Activated CD4-positive, alpha-beta T cell treated with anti-CD3 and anti-CD28 coated beads for 24 hours (primary cell): ENCODE results near the gene PDE11A.

Experiments used
- DNase-seq, 2 donors: peaks; one replicate each; pipeline ENCODE4 v3.0.0-alpha.2; 2020; ENCODE audit warnings: low read depth in 2 of 2

PDE11A gene

DNA sequence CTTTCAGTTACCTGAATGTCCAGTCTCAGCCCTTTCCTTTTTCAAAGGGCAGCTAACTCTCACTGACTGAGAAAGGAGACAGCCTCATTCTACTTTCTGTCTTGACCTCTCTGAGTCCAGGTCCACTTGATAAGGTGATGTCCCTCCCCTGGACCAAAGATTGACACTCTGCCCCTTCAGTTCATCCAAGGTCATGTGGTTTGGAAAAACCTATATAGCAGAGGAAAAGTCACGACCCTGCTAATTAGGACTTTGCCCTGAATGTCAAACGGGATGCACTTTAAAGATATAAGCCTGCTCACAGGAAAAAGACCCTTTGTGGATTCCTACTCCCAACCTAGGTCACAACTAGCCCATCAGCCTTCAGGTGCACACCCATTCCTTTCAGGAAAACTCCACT, 471.7 kb downstream of the PDE11A start:
- no peak for DNase-seq

- no peak for DNase-seq
Measured at GRCh38 chr2:177599956-177600355, 472.6 kb downstream of the PDE11A start.

- DNase-seq = no peak
Measured at GRCh38 chr2:177599139-177599688, 473.4 kb downstream of the PDE11A start.

GRCh38 chr2:177598326-177599138, 474.0 kb downstream of the PDE11A start:
- no peak for DNase-seq

DNA sequence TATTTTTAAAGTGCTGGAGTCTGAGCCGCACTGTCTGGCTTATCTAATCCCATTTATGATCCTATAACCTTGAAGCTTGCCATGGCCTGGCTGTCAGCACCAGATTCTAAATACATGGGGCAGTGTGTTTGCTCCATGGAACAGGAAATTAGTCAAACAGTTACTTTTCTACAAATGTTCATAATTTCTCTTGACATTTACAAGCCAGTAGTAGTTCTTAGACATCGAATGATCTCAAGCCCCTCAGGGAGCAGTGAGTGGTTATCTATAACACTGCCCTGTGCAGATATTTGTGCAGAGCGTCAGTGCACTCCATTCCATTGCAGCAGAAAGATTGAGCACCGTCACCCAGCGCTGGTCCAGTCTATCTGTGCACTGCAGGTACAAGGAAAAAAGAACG, 474.8 kb downstream of the PDE11A start:
- DNase-seq = no peak

GRCh38 chr2:177596866-177597265, 475.7 kb downstream of the PDE11A start:
- DNase-seq = no peak

GRCh38 chr2:177595126-177595845, 477.3 kb downstream of the PDE11A start:
- DNase-seq = no peak

DNA sequence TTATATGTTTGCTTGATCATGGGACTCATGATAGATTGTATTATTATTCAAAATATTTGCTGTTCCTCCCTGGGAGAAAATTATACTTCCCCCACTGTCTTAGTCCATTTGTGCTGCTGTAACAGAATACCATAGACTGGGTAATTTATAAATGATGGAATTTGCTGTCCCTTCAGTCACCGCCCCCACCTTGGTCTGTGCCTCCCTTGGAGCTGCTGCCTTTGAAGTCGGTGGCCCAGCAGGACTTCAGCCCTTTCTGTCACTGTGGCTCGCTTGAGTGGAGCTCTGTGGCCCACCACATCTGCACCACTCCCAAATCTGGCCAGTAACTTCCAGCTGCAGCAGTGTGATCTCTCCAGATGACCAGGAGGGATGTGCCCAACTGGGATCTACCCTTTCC, 479.2 kb downstream of the PDE11A start:
- no peak for DNase-seq

DNA sequence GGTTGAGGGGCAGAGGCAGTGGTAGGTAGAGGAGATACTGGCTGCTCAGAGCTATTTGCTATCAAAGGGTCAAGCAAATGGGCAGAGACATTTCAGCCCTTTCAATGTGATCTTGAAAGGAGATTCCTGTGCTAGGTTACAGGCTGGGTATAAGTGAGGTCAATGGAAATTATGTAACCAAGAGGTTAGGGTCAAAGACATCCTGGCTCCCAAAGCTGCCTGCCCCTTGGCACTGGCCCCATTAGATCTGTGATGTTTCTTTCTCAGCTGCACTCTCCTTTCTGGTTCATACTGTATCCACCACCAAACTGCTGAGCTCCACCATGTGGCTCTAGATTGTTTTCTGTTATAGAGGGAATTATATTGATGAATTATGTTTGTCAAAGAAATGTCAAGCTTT, 479.6 kb downstream of the PDE11A start:
- no peak for DNase-seq

DNA sequence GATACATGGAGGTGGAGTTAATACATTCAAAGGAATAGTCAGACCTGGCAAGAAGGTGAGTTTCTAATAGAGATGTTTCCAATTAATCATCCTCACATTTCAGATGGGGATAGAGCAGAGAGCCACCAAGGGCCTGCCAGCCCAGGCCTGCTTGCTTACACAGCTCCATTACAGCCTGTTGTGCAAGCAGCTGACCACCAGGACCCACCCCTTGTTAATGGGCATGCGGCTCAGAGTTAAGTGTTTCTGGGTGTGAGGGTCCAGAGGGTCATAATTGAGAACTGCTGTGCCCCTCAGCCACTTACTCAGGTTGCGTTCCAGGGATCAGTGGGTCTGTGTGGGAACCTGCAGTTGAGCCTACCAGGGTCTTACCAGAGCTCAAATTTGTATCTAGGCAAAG, 480.2 kb downstream of the PDE11A start:
- no peak for DNase-seq

- DNase-seq = no peak
Measured at GRCh38 chr2:177589186-177589585, 483.4 kb downstream of the PDE11A start.

GRCh38 chr2:177588671-177589070, 483.9 kb downstream of the PDE11A start:
- DNase-seq = no peak

DNA sequence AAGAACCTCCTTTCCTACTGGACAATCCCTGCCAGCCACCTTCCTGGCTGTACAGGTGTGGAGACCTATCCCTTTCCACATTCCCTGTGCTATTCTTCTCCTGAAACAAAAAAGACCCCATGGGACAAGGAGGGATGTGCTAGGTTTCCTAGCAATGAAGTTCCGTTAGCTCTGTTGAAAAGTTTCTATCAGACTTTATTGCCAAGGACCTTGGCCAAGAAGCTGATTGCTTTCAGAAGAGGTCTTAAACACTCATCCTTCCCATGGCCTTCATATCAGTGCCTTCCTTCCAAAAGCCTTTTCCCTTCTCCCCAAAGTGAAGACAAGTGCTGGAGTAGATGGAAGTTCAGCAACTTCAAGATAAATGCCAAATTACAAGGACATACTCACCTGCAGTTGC, 485.2 kb downstream of the PDE11A start:
- DNase-seq = no peak

- DNase-seq = no peak
Measured at GRCh38 chr2:177586154-177586553, 486.4 kb downstream of the PDE11A start.

- DNase-seq = no peak
Measured at GRCh38 chr2:177585234-177585863, 487.2 kb downstream of the PDE11A start.

DNA sequence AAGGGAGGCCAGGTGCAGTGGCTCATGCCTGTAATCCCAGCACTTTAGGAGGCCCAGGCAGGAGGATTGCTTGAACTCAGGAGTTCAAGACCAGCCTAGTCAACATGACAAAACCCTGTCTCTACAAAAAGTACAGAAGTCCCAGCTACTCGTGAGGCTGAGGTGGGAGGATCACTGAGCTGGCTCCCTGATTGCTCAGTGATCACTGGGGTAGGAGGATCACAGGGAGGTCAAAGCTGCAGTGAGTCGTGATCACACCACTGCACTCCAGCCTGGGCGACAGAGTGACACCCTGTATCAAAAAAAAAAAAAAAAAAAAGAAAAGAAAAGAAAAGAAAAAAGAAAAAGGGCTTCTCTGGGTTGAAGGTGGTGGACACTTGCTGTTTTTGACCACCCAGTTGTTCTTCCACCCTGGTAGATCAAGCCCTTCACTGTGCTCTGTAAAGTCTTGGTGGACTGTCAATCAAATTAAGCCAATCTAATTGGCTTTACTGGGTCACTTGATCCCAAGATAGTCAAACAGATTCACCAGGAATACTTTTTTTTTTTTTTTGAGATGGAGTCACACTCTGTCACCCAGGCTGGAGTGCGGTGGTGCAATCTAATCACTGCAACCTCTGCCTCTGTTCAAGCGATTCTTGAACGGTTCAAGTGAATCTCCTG, 488.4 kb downstream of the PDE11A start:
- DNase-seq = no peak

DNA sequence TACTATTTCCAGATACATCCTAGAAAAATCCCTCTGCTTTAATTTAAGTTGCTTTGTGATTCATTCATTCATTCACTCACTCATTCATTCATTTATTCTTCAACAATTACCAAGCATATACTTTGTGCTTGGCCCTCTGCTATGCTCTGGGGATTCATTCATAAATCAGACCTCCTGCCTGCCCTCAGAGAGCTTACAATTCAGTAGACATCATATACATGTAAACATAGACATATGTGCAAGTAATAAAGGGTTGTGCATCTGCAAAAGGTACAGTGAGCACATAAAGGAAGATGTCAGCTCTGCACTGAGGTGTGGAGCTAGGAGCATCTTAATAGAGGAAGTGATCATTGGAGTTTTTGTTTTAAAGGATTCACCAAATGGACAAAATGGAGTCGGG, 490.6 kb downstream of the PDE11A start:
- no peak for DNase-seq

DNA sequence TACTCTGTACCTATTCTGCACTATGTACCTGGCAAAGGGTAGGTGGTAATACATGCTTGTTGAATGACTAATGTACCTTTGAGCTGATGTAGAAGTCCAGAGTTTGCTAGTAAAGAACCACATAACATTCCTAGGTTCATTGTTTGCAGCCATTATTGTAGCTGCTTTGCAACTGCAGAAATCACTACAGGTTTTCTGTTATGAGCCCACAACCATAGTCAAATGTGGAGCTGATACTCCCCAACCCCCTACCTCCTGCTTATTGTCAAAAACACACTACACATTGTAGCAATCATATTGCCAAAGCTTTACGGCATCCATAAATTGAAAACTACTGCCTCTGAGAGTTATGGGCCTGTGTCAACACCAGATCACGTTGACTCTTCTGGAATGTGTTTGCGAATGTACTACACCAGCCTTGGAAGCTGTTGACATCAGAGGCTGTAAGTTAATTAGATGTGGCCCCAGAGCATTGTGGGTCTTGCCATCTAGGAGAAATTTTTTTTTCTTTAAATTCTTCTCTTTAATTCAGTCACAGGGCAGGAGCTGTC, 493.0 kb downstream of the PDE11A start:
- DNase-seq = no peak

GRCh38 chr2:177578454-177578853, 494.1 kb downstream of the PDE11A start:
- no peak for DNase-seq

DNA sequence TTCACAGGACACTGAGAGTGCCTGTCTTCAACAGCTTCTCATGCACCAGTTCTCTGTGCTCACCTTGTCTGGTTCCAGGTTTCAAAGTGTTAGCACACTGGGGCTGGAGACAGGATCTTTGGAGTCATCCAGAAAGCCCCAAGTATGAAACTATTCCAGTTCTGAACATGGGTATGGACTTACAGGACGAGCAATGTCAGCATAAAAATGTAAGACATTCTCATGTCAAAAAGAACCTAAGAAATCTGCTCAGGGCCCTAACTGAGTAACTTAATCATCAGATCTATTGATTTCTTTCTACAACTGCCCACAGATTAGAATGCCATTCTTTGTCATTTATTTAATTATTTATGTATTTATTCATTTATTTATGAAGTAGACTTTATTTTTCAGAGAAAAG, 495.5 kb downstream of the PDE11A start:
- DNase-seq = no peak

DNA sequence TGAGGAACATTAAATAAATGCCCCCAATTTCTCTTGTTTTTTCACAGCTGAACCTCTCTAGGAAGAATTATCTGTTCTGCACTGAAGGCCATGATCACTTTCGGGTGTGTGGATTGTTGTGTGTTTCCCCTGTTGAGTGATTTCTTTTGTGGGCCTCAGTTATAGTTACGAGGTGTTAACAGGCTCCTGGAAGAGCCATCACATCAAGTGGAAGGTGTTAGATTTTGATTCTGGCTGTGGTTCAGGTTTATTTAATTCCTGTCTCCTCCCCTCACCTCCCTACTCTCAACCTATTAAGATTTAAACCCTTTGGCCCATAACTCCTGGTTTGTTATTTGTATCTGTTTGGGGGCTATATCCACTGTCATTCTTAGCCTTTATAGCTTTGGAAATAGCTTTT, 497.2 kb downstream of the PDE11A start:
- no peak for DNase-seq

- no peak for DNase-seq
Measured at GRCh38 chr2:177574356-177574755, 498.2 kb downstream of the PDE11A start.
